Central memory CD8-positive, alpha-beta T cell (primary cell): ENCODE data around the gene TAF5.
A peak's percentile ranks its signal among the peaks of the same experiment; 100 is the strongest.

ENCODE experiments used
- ATAC-seq: fragments of 150-1000 bp; cut with Tn5 transposase; replicated peaks from 2 replicates; pipeline ENCODE4 v1.10.0; 2022; ENCODE audit warnings: mild to moderate bottlenecking, moderate FRiP score, moderate number of reproducible peaks; ENCODE audit not compliant: poor library complexity, severe bottlenecking; ENCODE audit errors: extremely low read depth
- DNase-seq, 2 donors: peaks; one replicate each; pipeline ENCODE4 v3.0.0; 2021; ENCODE audit warnings: low spot score in 2 of 2
- H3K27ac Mint-ChIP-seq: one replicate; pipeline ENCODE4 v1.8.0; 2022; ENCODE audit warnings: low read depth, mild to moderate bottlenecking, moderate library complexity, mixed read lengths
- H3K27me3 Mint-ChIP-seq: one replicate; pipeline ENCODE4 v1.8.0; 2022; ENCODE audit warnings: mixed read lengths
- H3K36me3 Mint-ChIP-seq: one replicate; pipeline ENCODE4 v1.8.0; 2022; ENCODE audit warnings: mild to moderate bottlenecking, moderate library complexity, mixed read lengths; ENCODE audit not compliant: insufficient read depth
- H3K4me1 Mint-ChIP-seq: one replicate; pipeline ENCODE4 v1.8.0; 2022; ENCODE audit warnings: mixed read lengths
- H3K4me3 Mint-ChIP-seq: one replicate; pipeline ENCODE4 v1.8.0; 2022; ENCODE audit warnings: mild to moderate bottlenecking, moderate library complexity, mixed read lengths
- H3K9me3 Mint-ChIP-seq: one replicate; pipeline ENCODE4 v1.8.0; 2022; ENCODE audit warnings: mixed read lengths

The TAF5 gene

GRCh38 chr10:103417601-103418000 lies 49.8 kb downstream of the TAF5 start:
- Mint-ChIP-seq H3K4me3 (no peak overlapping the region), H3K27me3 (no peaks in the 10 kb centered on the region), H3K36me3 (peaks cover 62% of the 10 kb centered on the region), H3K27ac (no peak overlapping the region), H3K4me1 (no peaks in the 10 kb centered on the region), H3K9me3 (no peaks in the 10 kb centered on the region)
- DNase-seq, result no peak
- no peak for ATAC-seq

- no peaks in the 10 kb centered on the region for H3K4me1 Mint-ChIP-seq
- DNase-seq (no peak), ATAC-seq (no peak)
- H3K9me3 Mint-ChIP-seq, result no peaks in the 10 kb centered on the region
- peaks cover 62% of the 10 kb centered on the region for H3K36me3 Mint-ChIP-seq
- no peak overlapping the region for H3K4me3 Mint-ChIP-seq
- H3K27ac Mint-ChIP-seq, result no peak overlapping the region
- H3K27me3 Mint-ChIP-seq, result no peaks in the 10 kb centered on the region
These were observed 51.3 kb downstream of the TAF5 start for GRCh38 chr10:103419101-103419500.

DNA sequence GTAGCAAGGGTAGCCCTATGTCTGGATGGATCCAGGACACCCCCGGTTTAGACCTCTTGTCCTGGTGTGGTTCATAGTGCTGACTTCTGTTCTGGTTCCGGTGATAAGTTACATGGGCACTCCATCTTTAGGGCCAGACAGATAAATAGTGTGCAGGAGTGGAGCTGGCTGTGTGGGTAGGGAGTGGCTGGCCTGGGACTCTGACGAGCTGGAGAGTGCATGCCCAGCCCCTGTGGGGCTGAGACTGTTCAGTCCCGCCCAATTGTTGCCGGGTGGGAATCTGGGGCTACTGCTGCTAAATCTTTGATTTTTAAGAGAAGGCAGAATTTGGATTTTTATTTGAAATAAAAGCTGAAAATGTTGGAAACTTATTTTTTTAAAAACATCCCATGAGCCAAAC lies 56.0 kb downstream of the TAF5 start:
- H3K4me3 Mint-ChIP-seq, result no peak overlapping the region
- no peak overlapping the region for H3K27ac Mint-ChIP-seq
- no peaks in the 10 kb centered on the region for H3K9me3 Mint-ChIP-seq
- no peak for DNase-seq
- no peaks in the 10 kb centered on the region for H3K27me3 Mint-ChIP-seq
- peaks cover 5% of the 10 kb centered on the region for H3K4me1 Mint-ChIP-seq
- ATAC-seq, result no peak
- peaks cover 71% of the 10 kb centered on the region for H3K36me3 Mint-ChIP-seq

- peaks cover 14% of the 10 kb centered on the region for H3K4me1 Mint-ChIP-seq
- no peaks in the 10 kb centered on the region for H3K27me3 Mint-ChIP-seq
- H3K36me3 Mint-ChIP-seq, result peaks cover 56% of the 10 kb centered on the region
- no peak for ATAC-seq
- no peak for DNase-seq
- H3K9me3 Mint-ChIP-seq, result no peaks in the 10 kb centered on the region
- H3K4me3 Mint-ChIP-seq, result no peak overlapping the region
- H3K27ac Mint-ChIP-seq, result no peak overlapping the region
These were observed 60.1 kb downstream of the TAF5 start for GRCh38 chr10:103427866-103428265.

DNA sequence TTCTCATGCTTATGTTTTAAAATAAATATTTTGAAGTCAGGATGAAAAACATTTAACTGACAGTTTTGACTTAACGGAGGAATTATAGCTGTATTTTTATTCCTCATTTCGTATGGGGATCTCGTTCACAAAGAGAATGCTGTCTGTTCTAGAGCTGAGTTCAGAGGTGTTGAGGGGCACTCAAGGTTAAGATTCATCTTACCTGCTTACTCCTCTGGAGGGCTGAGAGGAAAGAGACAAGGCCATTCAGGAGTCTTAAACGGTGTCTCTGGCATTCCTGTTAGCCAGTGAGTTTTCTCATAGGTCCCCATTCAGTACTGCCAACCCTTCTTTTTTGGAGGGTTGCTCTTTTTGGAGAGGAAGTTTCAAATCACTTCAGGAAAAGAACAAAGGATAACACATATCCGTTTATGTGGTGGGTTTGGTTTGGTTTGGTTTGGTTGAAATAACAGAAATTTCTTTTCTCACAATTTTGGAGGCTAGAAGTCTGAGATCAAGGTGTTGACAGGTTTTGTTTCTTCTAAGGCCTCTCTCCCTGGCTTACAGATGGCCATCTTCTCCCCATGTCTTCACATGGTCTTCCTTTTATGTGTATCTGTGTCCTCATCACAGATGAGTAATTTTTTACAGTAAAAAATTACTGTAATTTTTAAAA lies 61.3 kb downstream of the TAF5 start:
- Mint-ChIP-seq H3K4me3 (no peak overlapping the region), H3K27me3 (no peaks in the 10 kb centered on the region), H3K4me1 (peaks cover 14% of the 10 kb centered on the region), H3K36me3 (peaks cover 49% of the 10 kb centered on the region), H3K9me3 (no peaks in the 10 kb centered on the region), H3K27ac (peak overlapping the region; percentile 20)
- ATAC-seq, result no peak
- no peak for DNase-seq

- no peaks in the 10 kb centered on the region for H3K27me3 Mint-ChIP-seq
- no peaks in the 10 kb centered on the region for H3K9me3 Mint-ChIP-seq
- ATAC-seq (no peak), DNase-seq (no peak)
- peaks cover 14% of the 10 kb centered on the region for H3K4me1 Mint-ChIP-seq
- H3K27ac Mint-ChIP-seq, result peak overlapping the region; percentile 20
- H3K4me3 Mint-ChIP-seq, result no peak overlapping the region
- H3K36me3 Mint-ChIP-seq, result peaks cover 45% of the 10 kb centered on the region
These were observed 61.9 kb downstream of the TAF5 start for GRCh38 chr10:103429647-103430046.

GRCh38 chr10:103431902-103432301 lies 64.1 kb downstream of the TAF5 start:
- Mint-ChIP-seq H3K27ac (no peak overlapping the region), H3K9me3 (no peaks in the 10 kb centered on the region), H3K4me1 (peaks cover 22% of the 10 kb centered on the region), H3K4me3 (no peak overlapping the region), H3K36me3 (peaks cover 44% of the 10 kb centered on the region), H3K27me3 (no peaks in the 10 kb centered on the region)
- ATAC-seq (no peak), DNase-seq (no peak)

GRCh38 chr10:103433858-103434257 lies 66.1 kb downstream of the TAF5 start:
- DNase-seq, result no peak
- H3K27ac Mint-ChIP-seq, result no peak overlapping the region
- peaks cover 46% of the 10 kb centered on the region for H3K36me3 Mint-ChIP-seq
- H3K4me1 Mint-ChIP-seq, result peaks cover 20% of the 10 kb centered on the region
- no peak overlapping the region for H3K4me3 Mint-ChIP-seq
- no peaks in the 10 kb centered on the region for H3K9me3 Mint-ChIP-seq
- ATAC-seq, result no peak
- H3K27me3 Mint-ChIP-seq, result no peaks in the 10 kb centered on the region
